ENCODE results near the gene AHNAK2. TPM values are rescaled to one million over a fixed set of nuclear protein-coding genes. Genes with fewer than 3 reads are reported as not detected.

AHNAK2 gene
- total and polyA plus RNA-seq, 9 of the 15 experiments (the other 6 are each of a cell fraction or from before 2014, with no cell fraction given), result 0.04 to 0.09 (median 0.04) TPM; not detected in 6

- WGBS (ENCODE audit: insufficient coverage, low coverage, missing lambda C conversion rate), result 0% methylated on average over 2 of the region's 2 CpGs
- no TSS peak for BruUV-seq (replicated peaks)
- in situ Hi-C loops (cut with MboI), result no loop called here
- no peak for ATAC-seq
- ChIA-PET CTCF (ENCODE audit: low intra/inter-chr PET ratio) (no interaction called here), POLR2A (no interaction called here)
- no peak overlapping the region for H3K9ac ChIP-seq (ENCODE audit: insufficient read depth in 1 of 2, low read depth in 2 of 2, low read length in 2 of 2)
- no peaks in the 10 kb centered on the region for H3K36me3 ChIP-seq (ENCODE audit: control insufficient read depth, insufficient read depth, low read length)
- no peak overlapping the region for H3K4me2 ChIP-seq (ENCODE audit: insufficient read depth, low read length)
- H3K4me3 ChIP-seq, result no peak overlapping the region
- DNase-seq (ENCODE audit: extremely low read depth in 1 of 4, low spot score in 3 of 4), result no peak
- no peak overlapping the region for H2AFZ ChIP-seq (ENCODE audit: low read depth, low read length)
- H3K27ac ChIP-seq (ENCODE audit: extremely low read depth, low read depth, low read length), result no peak overlapping the region
- H3K4me1 ChIP-seq (replicated peaks in 1 of 2; ENCODE audit: control insufficient read depth in 2 of 2, insufficient read depth in 2 of 2, low read length in 2 of 2), result no peaks in the 10 kb centered on the region; a peak in 1 of 5 replicates
- no peak for TF ChIP-seq XRCC4 (IDR thresholded peaks at IDR 0.05; ENCODE audit: extremely low read depth, insufficient read depth, insufficient read length)
- no peak for TF ChIP-seq HINFP (tag; conservative IDR thresholded peaks at IDR 0.05; ENCODE audit: low read depth)
- no peak for TF ChIP-seq C11orf30 (IDR thresholded peaks at IDR 0.05; ENCODE audit: low read depth)
- no peaks in the 10 kb centered on the region for H3K9me3 ChIP-seq (replicated peaks; ENCODE audit: control insufficient read depth, insufficient read depth, low read depth, low read length)
- FAIRE-seq, result no peak
- intact Hi-C loops (cut with micrococcal nuclease), result no loop called here
- no peaks in the 10 kb centered on the region; the same call in 1 of the 2 replicates for H4K20me1 ChIP-seq (replicated peaks; ENCODE audit: control insufficient read depth, insufficient read depth, low read length)
- peaks cover 5 to 59% of the 10 kb centered on the region in 2 experiments; a peak in 4 of 5 replicates for H3K27me3 ChIP-seq (ENCODE audit: control insufficient read depth in 2 of 2, insufficient read depth in 2 of 2, low read length in 2 of 2)
- no peaks in the 10 kb centered on the region for H3K9me1 ChIP-seq (ENCODE audit: control insufficient read depth, insufficient read depth, low read length)
- no peaks in the 10 kb centered on the region for H3K79me2 ChIP-seq (ENCODE audit: control insufficient read depth, insufficient read depth, low read length)
These were observed 39.7 kb downstream of the AHNAK2 start for GRCh38 chr14:104938436-104938835.

Measured in K562 (cell line).